GF-D8 (cell line): ENCODE results near the gene ATXN10.
"Not testable (repeated sequence)": the region's sequence is repeated elsewhere in the genome, so short reads cannot be mapped to it uniquely, and the experiment has no call there.

Source experiments
- DNase-seq: peaks from one replicate; lab custom pipeline; 2025; lab: John Stamatoyannopoulos, UW

ATXN10 gene

DNA sequence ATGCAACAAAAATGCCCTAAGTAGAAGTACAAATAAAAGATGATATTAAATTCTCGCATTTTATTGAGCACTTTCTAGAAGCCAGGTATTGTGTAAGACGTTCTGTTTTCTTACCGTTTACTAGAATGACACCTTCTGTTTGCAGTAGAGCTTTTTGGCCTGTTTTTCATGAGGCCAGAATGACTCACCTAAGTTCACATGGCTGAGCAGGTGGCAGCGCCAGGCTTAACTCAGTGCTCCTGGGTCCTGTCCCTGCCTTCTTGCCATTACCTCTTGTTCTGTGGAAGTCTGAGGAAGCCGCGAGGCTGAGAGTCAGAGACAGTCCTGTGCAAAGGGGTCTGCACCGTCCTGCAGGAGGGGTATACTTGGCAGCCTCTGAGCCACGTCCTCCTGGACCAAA lies 113.8 kb downstream of the ATXN10 start:
- no peak for DNase-seq

DNA sequence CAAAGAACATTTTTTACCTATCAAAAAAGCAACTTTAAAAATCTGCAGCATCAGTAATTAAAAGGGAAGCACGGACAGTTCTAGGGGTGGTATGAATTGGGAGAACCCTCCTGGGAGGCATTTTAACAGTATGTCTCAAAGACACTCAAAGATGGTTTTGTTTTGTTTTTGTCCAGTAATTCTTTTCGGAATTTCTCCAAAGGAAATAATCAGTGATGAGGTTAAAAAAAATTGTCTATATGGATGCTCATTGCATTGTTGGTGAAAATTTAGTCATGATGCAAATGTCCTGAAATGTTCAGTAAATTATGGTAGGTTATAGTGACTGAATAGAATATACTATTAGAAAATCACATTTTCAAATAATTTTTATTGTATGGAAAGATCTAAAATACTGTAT lies 115.1 kb downstream of the ATXN10 start:
- DNase-seq = no peak

DNA sequence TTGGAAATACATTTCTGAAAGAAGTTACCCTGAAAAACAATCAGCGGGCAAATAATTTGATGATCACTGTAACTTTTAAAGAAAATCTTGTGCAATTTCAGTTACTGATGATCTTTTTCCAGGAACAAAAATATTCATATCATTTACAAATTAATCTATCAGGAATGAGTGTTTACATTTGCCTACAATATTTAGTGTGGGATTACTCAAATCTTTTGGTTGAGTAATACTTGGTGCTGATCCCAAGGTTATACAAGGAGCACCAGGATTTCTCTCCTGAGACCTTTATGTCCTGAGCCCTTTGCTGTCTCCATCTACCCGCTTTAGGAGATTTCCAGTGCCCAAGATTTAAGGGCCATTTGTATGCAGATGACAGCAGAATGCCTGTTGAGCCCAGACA lies 116.1 kb downstream of the ATXN10 start:
- no peak for DNase-seq

DNA sequence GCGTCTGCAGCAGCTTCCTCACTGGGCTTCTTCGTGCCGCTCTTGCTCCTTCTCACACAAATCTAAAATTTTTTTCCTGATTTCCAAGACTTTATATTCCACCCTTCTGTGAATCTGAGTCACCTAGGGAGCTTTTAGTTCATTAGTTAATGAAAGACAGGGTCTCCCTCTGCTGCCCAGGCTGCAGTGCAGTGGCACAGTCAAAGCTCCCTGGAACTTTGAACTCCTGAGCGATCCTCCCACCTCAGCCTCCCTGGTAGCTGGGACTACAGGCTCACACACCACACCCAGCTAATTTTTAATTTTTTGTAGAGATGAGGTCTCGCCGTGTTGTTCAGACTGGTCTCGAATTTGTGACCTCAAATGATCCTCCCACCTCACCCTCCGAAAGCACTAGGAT lies 116.9 kb downstream of the ATXN10 start:
- no peak for DNase-seq

DNA sequence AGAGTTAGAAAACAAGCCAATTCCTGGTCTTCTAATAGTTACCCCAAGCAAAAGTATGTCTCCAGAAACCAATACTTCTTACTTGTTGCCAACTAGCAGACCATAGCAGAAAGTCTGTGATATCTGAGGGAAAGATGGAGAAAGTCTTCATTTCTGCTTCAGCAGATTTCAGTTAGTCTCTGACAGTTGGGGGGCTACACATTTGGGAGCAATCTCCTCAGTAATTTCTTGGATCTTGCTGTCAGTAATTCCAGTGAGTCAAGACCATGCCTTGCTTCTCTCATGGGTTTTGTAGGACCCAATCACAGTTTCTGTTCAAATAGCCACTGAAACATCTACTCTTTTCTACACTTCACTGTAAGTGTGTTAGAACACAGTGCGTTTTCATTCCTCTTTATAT lies 118.8 kb downstream of the ATXN10 start:
- no peak for DNase-seq

DNA sequence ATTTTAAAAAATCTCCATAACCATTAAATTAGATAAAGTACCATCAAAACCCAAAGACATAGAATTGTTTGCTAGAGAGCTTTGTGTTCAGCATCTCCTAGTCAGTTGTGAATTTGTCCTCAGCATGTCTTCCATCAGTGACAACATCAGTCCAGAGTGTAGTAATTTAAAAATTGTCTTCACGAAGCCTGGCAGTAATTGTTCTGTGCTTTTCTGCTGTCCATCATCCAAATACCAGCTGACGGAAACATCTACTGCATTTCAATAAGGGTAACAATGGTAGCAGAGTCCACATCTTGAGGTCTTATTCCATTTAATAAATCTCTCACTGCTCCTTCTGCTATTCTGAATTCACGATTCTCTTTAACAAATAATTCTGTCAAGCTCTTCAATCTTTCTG lies 121.5 kb downstream of the ATXN10 start:
- no peak for DNase-seq

DNA sequence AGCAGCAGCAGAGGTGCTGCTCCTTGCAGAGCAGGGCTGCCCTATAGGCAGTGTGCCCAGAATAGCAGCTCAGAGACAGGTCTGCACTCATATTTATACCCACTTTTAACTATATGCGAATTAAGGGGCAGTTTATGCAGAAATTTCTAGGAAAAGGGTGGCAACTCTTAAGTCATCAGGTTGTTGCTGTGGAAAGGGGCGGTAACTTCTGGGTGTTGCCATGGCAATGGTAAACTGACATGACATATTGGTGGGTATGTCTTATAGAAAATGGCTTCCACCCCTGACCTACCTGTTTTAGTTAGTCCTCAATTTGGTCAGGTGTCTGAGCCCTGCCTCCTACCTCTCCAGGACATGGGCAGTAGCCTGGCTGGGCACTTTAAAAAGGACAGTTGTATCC lies 122.3 kb downstream of the ATXN10 start:
- DNase-seq = no peak

DNA sequence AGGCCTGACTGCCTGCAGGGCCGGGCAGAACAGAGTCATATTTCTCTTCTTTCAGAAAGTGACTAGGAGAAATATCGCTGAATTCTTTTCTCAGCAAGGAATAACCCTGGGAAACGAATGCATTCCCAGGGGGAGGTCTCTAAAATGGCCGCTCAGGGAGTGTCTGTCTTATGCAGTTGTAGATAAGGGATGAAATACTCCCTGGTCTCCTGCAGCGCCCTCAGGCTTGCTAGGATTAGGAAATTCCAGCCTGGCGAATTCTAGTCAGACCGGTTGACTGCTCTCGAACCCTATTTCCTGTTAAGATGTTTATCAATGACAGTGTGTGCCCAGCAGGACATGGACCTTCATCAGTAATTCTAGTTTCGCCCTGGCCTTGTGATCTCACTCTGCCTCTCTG lies 124.4 kb downstream of the ATXN10 start:
- DNase-seq = not testable (repeated sequence)

DNA sequence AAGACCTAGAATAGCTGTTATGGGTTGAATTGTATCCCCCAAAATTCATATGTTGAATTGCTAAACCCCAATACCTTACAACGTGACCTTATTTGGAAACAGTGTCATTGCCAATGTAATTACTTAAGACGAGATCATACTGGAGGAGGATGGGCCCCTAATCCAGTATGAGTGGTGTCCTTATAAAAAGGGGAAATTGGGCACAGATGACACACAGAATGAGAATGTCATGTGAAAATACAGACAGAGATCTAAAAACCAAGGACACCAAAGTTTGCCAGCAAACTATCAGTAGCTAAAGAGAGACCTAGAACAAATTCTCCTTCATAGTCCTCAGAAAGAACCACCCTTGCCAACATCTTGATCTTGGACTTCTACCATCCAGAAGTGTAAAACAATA lies 127.7 kb downstream of the ATXN10 start:
- no peak for DNase-seq

DNA sequence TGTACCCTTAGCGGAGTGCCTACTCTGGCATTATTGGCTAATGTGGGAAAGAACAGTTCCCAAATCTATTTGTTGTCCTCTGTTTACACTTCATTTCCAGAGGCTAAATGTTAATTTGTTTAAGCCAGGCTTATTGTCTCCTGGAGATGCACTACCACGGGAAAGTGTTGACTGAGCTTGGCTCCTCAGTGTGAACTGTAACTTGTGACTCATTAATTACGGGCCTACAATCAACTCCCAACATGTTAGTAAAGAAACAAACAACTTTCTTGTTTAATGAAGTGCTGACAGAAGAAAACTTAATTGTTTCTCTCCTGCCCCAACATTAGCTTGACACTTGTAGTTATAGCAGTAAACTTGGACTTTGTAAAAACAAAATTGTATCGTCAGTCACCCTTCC lies 130.4 kb downstream of the ATXN10 start:
- no peak for DNase-seq

DNA sequence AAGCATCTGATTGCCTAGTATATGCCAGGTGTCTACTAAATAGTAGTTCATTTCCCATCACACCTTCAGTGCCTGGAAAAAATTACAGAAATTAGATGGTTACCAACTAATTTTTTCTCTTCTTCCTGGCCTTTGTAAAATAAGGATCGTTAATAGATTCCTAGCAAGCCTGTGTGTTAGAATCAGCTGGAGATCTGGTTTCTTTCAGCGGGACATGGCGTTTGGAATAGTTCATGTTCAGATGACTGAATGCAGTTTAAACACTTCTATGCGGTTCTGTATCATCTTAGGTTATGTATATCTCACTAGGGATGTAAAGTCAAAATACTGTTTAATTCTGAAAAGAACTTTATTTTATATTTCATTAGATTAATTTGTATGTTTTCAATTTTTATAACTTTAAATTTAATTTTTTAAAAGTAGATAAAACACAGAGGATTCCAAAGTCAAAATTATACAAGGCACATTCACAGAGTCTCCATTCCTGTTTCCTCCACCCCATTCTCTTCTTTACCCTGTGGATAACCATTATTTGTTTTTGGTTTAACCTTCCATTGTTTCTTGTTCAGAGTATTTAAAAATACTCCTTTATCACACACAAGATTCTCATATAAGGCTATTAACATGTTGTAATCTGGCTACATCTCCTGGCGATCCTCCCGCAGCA lies 132.8 kb downstream of the ATXN10 start:
- no peak for DNase-seq

DNA sequence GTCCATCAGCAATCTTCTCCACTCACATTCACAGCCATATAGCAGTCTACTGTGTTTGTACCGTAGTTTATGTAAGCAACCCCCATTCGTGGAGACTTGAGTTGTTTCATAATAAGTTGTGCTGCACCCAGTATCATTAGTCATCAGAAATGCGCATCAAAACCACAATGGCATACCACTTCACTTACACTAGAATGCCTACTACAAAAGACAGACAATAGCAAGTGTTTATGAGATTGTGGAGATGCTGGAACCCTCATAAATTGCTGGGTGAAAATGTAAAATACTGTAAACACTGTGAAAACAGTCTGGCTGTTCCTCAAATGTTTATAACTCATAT lies 133.3 kb downstream of the ATXN10 start:
- no peak for DNase-seq

DNA sequence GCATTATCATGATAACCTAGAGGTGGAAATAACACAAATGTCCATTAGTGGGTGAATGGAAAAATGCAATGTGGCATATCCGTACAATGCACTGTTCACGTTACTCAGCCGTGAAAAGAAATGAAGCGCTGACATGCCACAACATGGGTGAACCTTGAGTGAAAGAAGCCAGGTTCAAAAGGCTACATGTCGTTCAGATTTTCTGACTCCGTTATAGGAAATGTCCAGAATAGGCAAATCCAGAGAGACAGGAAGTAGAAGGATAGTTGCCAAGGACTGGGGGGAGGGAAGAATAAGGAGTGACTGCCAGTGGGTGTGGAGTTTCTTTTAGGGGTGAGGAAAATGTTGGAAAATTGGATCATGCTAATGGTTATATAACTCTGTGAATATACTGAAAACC lies 133.8 kb downstream of the ATXN10 start:
- no peak for DNase-seq

DNA sequence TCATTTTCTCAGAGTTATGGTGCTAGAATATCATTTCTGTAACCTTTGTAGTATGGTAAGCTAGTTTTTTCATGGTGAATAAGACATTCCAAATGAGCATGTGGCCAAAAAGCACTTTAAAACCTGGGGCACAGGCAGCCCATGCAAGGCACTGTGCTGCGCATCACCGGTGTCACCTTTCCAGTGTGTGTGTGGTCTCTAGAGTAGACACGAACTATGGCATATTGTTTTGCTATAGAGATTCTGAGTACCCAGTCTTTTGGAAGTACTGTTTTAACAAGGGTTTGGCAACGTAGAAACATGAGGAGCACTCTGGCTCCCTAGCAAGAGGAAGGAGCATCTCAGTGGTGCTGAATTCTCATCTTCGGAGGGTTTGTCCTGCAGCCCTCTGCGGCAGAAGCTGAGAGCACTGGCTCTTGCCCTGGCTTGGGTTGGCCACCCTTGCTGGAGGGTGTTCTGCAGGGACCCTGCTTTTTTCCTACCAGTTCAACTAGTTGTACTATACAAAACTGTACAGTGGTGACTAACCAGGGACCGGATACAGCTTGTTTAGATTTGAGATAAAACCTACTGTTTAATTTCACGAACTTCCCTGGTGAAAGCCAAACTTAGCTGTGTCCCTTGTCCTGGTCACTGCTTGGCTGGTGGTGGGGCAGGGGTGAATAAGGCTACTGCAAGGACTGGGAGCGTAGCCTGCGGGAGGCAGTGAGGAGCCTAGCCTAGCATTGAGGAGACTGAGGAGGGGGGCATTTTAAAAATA lies 135.7 kb downstream of the ATXN10 start:
- DNase-seq = no peak

DNA sequence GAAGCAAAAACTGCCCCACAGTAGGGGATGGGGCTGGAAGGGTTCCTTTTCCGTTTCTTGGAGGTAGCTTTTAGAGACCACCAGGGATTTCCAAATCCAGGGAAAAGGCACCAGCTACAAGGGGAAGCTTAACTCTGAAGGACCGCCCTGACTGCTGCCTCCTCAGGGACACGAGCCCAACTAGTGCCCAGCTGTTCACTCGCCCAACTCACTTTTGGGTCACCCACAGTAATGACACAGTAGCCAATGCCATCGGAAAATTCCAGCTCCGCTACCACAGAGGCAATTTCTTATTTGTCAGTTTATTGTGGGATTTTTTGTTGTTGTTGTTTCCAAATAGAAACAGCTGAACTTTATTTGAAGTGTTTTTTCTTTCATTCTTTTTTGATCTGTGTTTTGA lies 141.3 kb downstream of the ATXN10 start:
- no peak for DNase-seq

DNA sequence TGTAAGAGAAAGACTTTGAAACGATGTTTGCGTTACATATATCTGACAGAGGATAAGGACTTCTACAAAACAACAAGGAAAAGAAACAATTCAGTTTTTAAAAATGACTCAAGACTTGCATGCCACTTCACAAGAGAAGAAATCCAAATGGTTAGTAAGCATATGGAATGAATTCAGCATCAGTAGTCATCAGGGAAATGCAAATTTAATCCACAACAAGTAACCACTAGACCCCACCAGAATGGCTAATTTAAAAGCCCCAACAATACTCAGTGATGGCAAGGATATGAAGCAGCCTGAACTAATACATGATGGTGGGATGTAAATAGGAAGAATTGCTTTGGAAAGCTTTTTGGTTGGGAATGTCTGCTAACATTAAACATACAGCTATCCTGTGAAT lies 142.6 kb downstream of the ATXN10 start:
- no peak for DNase-seq

DNA sequence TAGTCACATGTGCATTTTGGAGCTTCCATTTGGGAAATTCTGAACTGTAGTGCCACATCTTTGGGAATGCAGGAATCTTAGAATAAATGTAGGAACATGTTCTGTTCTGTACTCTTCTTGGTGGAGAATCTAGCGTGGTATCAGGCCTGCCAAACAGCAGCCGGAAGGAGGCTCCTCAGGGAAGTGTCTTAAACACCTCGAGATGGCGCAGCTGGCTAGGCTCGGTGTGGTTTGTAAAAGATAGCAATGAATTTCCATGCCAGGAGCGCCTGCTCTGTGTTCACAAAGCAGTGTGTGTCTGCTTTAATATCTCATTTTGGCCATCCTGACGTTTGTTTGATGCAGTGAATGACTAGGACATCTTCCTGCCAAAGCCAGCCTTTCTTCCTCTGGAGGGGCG lies 145.1 kb downstream of the ATXN10 start:
- DNase-seq = no peak

DNA sequence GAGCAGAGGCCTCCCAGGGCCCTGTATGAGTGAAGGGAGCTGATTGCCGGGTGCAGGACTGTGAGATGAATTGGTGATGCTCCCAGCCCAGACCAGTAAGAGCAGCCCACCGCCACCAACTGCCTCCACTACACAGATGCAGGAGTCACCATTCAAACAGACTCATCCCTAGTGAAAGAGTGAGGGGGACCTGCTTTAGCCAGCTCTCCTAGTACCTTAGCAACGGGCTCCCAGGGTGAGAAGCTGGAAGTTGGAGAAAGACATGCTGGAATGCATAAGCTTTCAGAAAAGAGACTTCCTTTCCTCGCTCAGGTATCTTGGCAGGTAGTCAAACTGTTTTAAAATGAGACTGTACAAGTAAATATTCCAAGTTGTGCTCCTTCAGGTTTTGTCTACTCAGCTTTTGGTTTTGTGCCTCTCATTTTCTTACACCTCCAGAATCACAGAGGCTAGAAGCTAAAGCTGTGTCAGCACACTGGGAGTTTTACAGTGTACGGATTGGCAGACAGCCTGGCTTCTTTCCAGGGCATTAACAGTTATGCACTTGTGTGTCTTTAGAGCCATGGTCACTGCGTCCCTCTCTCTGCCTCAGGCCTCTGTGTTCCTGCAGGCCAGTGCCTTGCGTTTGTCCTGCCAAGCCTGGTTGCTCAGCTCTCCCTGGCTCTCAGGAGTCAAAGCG lies 146.2 kb downstream of the ATXN10 start:
- DNase-seq = no peak

DNA sequence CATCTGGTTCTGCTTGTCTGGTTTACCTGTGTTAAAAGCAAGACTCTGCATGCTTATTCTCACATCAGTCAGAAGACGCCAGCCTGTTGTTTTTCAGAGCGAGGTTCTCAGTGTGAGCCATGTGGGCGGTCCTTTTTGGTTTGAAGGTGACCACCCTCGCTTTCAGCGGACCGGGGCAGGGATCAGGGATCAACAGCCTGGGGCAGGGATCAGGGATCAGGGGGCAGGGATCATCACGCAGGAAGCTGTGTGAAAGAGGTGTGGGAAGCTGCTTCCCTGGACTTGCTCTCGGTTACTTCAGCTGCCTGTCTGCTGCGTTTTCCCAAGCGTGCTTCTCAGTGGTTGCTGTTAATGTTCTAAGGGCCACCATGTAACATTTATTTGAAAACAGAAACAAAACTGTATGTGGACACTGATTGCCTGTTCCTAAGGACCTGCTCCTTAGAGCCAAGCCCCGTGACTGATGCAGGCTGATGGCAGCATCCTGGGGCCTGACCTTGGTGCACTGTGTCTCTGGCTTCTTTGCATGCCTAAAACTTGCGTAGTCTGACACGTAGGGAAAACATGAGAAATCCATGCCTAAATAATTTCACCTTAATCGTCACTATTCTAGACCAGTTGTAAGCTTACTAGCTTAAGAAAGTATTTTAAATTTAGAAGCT lies 146.9 kb downstream of the ATXN10 start:
- no peak for DNase-seq

DNA sequence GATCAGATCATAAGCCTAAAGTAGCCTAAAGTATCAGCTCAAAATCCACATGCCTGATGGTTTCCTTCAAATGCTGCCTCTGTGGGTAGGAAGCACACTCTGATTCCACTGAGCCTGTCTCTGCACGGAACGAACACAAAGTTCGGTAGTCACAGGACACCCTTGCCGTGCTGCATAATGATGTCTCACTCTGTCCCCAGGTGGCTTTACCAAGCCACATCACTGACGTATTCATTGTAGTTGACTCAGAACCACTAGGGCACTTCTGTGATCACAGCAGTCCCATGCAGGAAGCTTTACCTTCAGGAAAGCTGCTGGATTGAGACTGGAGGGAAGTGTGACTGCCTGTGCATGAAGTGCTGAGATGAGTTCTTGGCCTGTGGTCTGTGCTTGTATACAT lies 147.7 kb downstream of the ATXN10 start:
- DNase-seq = no peak

DNA sequence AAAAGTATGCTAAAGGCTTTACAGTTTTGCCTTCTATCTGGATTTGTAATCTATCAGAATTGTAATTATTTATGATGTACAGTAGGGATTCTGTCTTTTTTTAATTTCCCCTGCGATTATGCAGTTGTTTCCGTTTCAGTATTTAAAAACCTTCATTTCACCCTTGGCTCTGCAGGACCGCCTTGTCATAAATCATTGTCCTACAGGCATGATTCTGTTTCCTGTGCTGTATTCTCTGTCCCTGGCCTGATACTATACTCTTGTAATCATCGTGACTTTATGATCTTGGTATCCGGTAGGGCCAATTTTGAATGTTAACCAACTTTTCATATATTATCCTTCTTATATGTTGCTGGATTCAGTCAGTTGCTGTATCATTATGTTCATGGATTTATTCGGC lies 151.7 kb downstream of the ATXN10 start:
- no peak for DNase-seq

DNA sequence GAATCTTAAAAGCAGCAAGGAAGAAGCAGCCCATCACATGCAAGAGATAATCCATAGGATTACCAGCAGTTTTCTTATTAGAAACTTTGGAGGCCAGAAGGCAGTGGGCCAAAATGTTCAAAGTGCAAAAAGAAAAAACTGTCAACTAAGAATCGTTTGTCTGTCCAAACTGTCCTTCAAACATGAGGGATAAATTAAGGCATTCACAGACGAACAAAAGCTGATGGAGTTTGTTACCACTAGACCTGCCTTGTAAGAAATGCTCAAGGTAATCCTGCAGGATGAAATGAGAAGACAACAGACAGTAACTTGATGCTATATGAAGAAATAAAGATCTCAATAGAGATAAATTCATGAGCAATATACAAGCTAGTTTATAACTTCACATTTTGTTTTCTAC lies 154.9 kb downstream of the ATXN10 start:
- DNase-seq = no peak

DNA sequence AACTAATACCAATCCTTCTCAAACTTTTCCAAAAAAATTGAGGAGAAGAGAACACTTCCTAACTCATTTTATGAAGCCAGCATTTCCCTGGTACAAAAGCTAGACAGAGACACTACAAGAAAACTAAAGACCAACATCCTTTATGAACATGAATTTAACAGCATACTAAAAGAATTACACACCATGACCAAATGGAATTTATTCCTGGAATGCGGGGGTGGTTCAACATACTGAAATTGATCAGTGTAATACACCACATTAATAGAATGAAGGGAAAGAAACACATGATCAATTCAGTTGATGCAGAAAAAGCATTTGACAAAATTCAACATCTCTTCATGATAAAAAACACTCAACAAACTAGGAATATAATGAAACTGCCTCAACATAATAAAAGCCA lies 157.2 kb downstream of the ATXN10 start:
- no peak for DNase-seq
